Activated T-helper 1 cell treated with anti-CD3 and anti-CD28 coated beads, Interleukin-12 subunit alpha, Interleukin-12 subunit beta, Interleukin-2, Interleukin-4 antibody, amounts not matched to agents 30 ng/mL and 10 ng/mL and 1 ng/mL, durations not matched to agents 14 hours and 24 hours and 36 hours (primary cell): ENCODE data around the gene IFT27. TPM values are rescaled to one million over a fixed set of nuclear protein-coding genes. Genes with fewer than 3 reads are reported as not detected.

Experiments
- DNase-seq: peaks from one replicate; pipeline ENCODE4 v3.0.0; 2021; ENCODE audit warnings: low spot score
- H3K27ac Mint-ChIP-seq: one replicate; pipeline ENCODE4 v1.8.0; 2021; ENCODE audit warnings: mild to moderate bottlenecking, mixed read lengths
- H3K27me3 Mint-ChIP-seq: one replicate; pipeline ENCODE4 v1.8.0; 2022; ENCODE audit warnings: mild to moderate bottlenecking, moderate library complexity, mixed read lengths; ENCODE audit not compliant: insufficient read depth
- H3K36me3 Mint-ChIP-seq: one replicate; pipeline ENCODE4 v1.8.0; 2021; ENCODE audit warnings: low read depth, mixed read lengths
- H3K4me1 Mint-ChIP-seq: one replicate; pipeline ENCODE4 v1.8.0; 2021; ENCODE audit warnings: low read depth, mixed read lengths
- H3K4me3 Mint-ChIP-seq: one replicate; pipeline ENCODE4 v1.8.0; 2021; ENCODE audit warnings: mild to moderate bottlenecking, moderate library complexity, mixed read lengths
- H3K9me3 Mint-ChIP-seq: one replicate; pipeline ENCODE4 v1.8.0; 2021; ENCODE audit warnings: mixed read lengths
- intact Hi-C: fragments of 100-400 bp; cut with micrococcal nuclease; formaldehyde crosslinking; loops from one replicate; pipeline ENCODE4 v1.15.1; 2024
- total RNA-seq: library from RNA; stranded (reverse); gene quantifications from 2 replicates; pipeline ENCODE4 v1.2.3, GENCODE V29; 2022

The IFT27 gene
- total RNA-seq, 1 donor from 2014 or later: 26.0 TPM

DNA sequence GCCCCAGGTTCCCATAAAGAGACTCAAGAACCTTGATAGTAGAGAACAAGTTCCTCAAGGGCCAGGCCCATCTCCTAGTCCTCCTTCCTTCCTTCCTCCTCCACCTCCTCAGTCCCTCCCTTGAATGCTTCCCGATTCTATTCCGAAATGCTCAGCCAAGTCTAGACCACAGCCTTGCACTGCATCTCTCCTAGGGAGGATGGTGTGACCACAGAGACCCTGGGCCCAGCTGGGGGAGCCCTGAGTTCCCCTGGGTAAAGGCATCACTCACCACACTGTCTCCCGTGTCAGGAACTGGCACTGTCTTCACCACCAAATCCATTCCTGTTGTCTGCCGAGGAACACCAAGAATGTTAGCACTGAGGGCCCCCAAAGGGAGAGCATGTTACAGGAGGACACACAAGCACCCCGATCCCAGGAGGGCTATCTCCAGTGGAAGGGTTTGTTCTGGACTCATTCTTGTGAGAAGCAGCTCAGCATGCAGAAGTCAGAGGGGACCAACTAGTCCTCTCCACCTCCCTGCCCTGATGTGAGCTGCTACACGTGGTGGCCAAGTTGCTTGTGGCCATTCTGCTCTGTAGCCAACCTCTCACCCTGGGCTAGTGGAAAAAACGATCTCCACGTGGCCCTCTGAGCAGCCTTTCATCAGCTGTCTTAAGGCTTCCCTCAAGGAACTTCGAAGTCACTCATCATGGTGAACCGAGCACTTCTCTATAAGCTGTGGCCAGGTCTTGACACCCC, 8.7 kb downstream of the IFT27 start:
- no peaks in the 10 kb centered on the region for H3K4me1 Mint-ChIP-seq
- H3K27ac Mint-ChIP-seq: no peak overlapping the region
- H3K9me3 Mint-ChIP-seq: no peaks in the 10 kb centered on the region
- H3K36me3 Mint-ChIP-seq: peaks cover 4% of the 10 kb centered on the region
- intact Hi-C loops: no loop called here
- H3K4me3 Mint-ChIP-seq: no peak overlapping the region
- no peak for DNase-seq
- H3K27me3 Mint-ChIP-seq: no peaks in the 10 kb centered on the region

DNA sequence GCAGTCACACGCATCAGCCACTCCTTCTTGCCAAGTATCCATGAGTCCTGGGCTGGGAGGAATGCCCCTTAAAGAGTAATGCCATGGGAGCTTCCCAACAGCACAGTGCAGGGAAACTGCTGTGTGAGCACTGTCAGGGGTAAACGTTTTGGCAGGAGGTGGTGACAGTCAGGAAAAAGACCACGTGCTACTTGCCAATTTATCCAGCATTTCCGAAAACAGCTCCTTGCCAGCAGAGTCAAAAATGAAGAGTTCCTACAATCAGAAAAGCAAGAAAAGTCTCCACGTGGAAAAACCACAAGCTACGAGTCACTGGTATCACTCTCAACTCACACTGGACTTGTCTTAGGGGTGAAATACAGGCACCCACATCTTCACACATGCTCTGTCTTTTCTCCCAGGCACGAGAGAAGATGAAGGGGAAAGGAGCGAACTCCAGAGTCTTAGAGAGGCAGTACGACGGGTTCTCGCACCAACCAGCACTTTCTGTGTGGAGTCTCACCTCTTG, 9.9 kb downstream of the IFT27 start:
- intact Hi-C loops: no loop called here
- Mint-ChIP-seq H3K4me1 (no peaks in the 10 kb centered on the region), H3K9me3 (no peaks in the 10 kb centered on the region), H3K27me3 (no peaks in the 10 kb centered on the region), H3K27ac (no peak overlapping the region), H3K4me3 (no peak overlapping the region), H3K36me3 (peaks cover 4% of the 10 kb centered on the region)
- no peak for DNase-seq

DNA sequence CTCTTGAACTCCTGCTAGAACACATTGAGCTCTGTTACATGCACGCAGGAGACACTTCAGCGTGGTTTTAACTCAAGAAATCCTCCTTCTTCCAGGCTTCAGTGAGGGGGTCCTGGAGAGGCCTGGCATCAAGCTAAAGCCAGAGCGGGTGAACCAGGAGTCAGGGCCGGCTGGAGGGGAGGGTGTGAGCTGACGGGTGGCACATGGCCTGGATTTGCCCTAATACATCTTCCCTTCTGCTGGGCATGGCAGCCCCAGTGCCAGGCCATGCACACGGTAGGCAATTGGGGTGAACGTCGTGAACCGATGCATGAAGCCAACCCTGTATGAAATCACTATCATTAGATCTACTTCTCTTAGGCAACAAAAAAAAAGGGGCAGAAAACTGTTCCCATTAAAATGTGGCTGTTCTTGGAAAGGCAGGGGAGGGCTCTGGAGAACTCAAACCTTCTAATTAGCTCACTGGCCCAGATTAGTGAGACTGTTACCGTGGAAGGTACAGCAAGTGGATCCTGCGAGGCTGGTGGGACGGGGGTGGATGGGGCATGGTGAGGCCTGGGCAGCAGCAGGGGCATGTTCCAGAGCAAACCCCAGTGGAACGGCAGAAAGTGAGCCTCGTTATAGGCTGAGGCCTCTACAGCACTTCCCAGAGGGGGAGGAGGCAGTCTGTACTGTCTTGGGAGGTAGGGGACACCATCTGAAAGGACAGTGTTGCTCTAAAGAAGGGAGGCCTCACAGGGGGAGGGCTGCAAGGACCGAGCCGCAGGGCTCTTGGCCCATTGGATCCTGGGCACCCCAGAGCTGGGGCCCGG, 10.6 kb downstream of the IFT27 start:
- Mint-ChIP-seq H3K27ac (no peak overlapping the region), H3K4me1 (no peaks in the 10 kb centered on the region), H3K27me3 (no peaks in the 10 kb centered on the region), H3K36me3 (peaks cover 4% of the 10 kb centered on the region), H3K4me3 (no peak overlapping the region), H3K9me3 (no peaks in the 10 kb centered on the region)
- intact Hi-C loops: no loop called here
- DNase-seq: no peak

DNA sequence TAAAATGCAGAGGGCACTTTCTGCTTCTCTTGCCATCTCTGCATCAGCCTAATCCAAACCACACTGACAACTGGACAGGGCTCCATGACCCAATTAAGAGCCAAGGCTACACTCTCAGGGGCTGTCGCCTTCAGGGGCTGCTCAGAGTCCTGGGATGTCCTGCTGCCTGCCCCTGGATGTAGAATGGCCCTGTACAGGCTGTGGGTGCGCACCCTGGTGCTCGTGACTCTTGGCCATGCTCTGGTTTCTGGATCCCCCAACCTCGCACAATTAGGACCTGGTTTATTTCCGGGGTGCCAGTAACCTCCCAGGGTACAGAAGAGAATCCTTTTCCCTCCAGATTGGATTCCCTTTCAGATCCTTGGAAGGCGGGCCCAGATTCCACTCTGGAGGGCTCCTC, 11.3 kb downstream of the IFT27 start:
- Mint-ChIP-seq H3K36me3 (peaks cover 4% of the 10 kb centered on the region), H3K9me3 (no peaks in the 10 kb centered on the region), H3K4me3 (no peak overlapping the region), H3K27me3 (no peaks in the 10 kb centered on the region), H3K4me1 (no peaks in the 10 kb centered on the region), H3K27ac (no peak overlapping the region)
- intact Hi-C loops: no loop called here
- DNase-seq: no peak

DNA sequence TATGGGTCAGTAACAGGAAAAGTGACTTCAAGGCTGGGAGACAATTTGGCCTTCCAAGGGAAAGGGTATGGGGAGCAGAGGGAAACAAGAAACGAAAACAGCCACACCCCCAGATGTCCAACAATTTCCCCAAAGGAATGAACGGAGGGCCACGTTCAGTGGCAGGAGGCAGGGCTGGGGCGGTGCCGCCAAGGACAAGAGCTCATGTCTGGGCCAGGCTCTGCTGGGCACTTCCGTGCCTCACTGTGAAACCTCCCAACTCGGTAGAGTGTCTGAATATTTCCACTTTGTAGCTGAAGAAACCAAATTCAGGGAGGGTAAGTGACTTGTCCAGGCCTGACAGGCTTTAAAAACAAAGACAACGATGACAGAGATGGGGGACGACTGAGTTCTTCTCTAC, 11.9 kb downstream of the IFT27 start:
- intact Hi-C loops: no loop called here
- Mint-ChIP-seq H3K27ac (no peak overlapping the region), H3K36me3 (peaks cover 4% of the 10 kb centered on the region), H3K9me3 (no peaks in the 10 kb centered on the region), H3K4me1 (no peaks in the 10 kb centered on the region), H3K4me3 (no peak overlapping the region), H3K27me3 (no peaks in the 10 kb centered on the region)
- no peak for DNase-seq

DNA sequence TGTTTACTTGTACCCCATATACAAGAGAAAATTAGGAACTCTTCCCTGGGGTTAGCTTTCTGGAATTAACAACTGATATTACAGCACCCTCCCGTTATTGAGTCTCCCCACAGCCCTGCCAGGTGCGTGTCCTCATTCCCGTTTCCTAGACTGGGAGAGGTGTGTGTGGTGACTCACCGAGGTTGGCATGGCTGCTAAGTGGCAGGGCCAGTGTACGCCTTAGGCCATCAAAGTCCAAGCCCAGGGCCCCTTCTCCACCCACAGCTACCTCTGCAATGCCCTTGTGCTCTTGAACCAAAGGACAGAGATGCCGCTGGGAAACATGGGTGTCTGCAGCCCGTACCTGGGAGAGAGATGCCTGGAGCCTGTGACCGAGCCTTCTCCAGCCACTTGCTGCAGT, 12.3 kb downstream of the IFT27 start:
- Mint-ChIP-seq H3K9me3 (no peaks in the 10 kb centered on the region), H3K4me1 (no peaks in the 10 kb centered on the region), H3K36me3 (peaks cover 4% of the 10 kb centered on the region), H3K27me3 (no peaks in the 10 kb centered on the region), H3K27ac (no peak overlapping the region), H3K4me3 (no peak overlapping the region)
- no peak for DNase-seq
- intact Hi-C loops: no loop called here

DNA sequence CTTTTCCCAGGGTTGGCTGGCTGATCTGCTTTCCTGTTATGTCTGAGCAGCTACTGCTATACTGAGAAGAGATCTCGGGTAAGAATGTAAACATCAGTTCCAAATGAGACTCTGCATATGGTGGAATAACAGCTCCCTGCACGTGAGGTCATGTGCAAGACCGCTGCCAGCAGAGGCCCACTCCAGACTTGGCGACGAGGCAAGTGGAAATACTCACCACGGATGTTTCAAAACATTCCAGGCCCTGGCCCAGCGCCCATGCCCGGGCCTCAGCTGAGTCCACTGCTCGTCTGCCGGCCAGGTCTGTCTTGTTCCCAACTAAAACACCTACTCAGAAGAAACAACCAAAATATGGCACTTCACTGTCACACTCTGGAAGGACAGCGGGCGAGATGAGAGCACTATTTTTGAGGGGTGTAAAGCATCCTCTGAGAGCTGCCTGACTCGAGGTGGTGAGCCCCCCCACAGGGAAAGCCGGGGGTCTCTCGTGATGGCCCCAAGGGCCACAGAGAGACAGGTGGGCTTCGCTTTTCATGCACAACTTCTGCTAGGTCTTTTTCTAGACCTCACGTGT, 13.1 kb downstream of the IFT27 start:
- Mint-ChIP-seq H3K4me1 (no peaks in the 10 kb centered on the region), H3K4me3 (no peak overlapping the region), H3K36me3 (peaks cover 4% of the 10 kb centered on the region), H3K27me3 (no peaks in the 10 kb centered on the region), H3K9me3 (no peaks in the 10 kb centered on the region), H3K27ac (no peak overlapping the region)
- no peak for DNase-seq
- intact Hi-C loops: no loop called here

DNA sequence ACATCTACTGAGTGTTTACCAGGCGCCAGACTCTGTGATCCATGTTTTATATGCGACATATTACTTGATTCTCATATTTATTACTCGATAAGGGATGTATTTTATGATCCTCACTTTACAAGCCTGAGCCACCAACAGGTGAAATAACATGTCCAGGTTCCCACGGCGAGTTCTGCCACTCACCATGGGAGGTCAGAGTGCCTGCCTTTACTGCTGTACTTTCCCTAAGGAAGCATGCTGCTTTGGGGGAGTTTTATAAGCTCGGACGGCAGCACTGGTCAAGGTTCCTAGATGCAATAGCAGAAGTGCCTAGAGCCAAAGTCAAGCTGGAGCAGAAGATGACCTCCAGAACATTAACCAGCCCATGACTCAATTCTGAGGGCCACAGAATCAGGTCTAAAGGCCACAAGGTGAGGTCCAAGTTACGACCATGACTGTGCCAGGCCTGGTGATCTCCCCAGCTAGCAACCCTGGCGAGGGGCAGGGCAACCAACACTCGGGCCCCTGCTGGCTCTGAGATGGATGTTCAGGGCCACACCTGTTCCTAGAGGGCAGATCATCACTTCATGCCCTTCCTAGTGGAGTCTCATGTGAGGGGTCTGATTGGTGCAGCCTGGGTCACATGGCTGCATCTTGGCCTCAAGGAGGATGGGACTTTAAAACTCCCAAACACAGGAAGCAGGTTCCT, 14.2 kb downstream of the IFT27 start:
- peaks cover 4% of the 10 kb centered on the region for H3K36me3 Mint-ChIP-seq
- no peaks in the 10 kb centered on the region for H3K4me1 Mint-ChIP-seq
- H3K4me3 Mint-ChIP-seq: no peak overlapping the region
- H3K27me3 Mint-ChIP-seq: no peaks in the 10 kb centered on the region
- intact Hi-C loops: no loop called here
- H3K9me3 Mint-ChIP-seq: no peaks in the 10 kb centered on the region
- no peak for DNase-seq
- no peak overlapping the region for H3K27ac Mint-ChIP-seq

DNA sequence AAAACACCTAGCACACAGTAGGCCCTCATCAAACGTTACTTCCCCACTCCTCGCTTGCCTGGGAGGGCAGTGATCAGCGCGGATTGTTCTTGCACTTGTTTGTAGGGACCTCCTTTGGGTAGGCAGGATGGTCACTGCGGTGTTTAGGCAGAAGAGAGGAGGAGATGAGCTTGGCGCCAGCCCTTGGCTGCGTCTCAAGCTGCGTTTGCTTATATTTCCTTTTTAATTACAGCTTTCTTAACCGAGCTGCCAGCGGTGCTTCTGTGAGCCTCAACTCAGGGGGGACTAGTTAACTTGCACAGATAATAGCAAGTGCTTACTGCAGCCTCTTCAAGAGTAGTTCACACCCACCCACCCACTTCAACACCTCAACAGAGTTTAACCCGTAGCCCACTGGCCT, 15.1 kb downstream of the IFT27 start:
- Mint-ChIP-seq H3K4me3 (no peak overlapping the region), H3K36me3 (peaks cover 4% of the 10 kb centered on the region), H3K4me1 (no peaks in the 10 kb centered on the region), H3K27me3 (no peaks in the 10 kb centered on the region), H3K9me3 (no peaks in the 10 kb centered on the region), H3K27ac (no peak overlapping the region)
- no peak for DNase-seq
- intact Hi-C loops: no loop called here

DNA sequence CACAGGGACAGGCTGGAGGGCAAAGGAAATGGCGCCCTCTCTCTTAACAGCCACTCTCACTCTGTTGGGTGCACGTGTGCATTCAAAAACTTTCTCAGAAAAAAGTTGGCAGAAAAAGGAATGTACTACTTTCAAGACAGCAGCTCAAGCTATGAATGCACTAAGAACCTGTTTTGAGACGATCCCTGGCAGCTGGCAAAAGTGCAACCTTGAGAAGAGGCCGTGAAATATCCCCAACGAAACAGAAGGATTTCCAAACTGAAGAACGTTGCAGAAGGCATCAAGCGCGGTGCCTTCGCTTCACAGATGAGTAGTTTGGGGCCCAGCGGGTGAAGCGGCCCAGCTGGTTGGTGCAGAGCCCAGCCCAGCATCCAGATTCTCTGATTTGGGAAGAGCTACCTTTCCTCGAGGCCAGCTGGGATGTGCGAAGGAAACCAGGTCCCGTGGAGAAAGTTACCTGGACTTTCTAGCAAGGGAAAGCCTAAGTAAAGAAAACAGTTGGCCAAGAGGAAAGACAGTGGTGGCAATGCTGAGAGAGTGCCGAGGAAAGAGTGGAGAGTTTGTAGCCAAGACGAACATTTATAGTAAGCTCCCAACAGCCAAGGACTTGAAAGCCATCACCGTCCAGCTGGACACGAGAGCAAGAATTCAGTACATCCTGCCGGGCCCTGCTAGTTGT, 16.3 kb downstream of the IFT27 start:
- intact Hi-C loops: no loop called here
- Mint-ChIP-seq H3K4me3 (no peak overlapping the region), H3K4me1 (no peaks in the 10 kb centered on the region), H3K27ac (no peak overlapping the region), H3K9me3 (no peaks in the 10 kb centered on the region), H3K36me3 (peaks cover 4% of the 10 kb centered on the region), H3K27me3 (peaks cover 3% of the 10 kb centered on the region)
- no peak for DNase-seq

DNA sequence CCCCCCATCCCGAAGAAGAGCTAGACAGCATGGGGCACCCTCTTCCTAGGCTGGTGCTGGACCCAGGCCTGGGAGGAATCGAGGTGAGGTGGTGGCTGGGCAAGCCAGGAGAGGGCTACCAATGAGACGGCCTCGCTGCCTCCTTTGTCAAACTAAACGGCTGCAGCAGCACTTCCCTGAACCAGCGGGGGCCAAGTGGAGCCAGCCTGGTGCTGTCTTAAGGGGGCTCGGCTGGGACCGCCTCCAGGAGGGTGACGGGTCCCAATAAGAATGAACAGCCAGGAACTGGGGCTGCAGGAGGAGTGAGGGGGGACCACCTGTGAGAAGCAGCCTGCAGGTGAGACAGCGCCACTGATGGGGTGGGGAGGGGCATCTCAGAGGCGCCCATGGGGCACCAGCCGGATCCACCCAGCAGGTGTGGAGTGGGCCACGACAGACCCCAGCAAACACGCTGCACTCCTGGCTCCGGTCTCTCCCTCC, 17.1 kb downstream of the IFT27 start:
- H3K4me3 Mint-ChIP-seq: no peak overlapping the region
- DNase-seq: no peak
- H3K27me3 Mint-ChIP-seq: peaks cover 4% of the 10 kb centered on the region
- H3K27ac Mint-ChIP-seq: no peak overlapping the region
- H3K36me3 Mint-ChIP-seq: peaks cover 4% of the 10 kb centered on the region
- no peaks in the 10 kb centered on the region for H3K4me1 Mint-ChIP-seq
- no peaks in the 10 kb centered on the region for H3K9me3 Mint-ChIP-seq
- intact Hi-C loops: loop anchor here (1.0 kb wide), 1 partner anchor 285 kb away; no protein-coding TSS in a partner anchor

DNA sequence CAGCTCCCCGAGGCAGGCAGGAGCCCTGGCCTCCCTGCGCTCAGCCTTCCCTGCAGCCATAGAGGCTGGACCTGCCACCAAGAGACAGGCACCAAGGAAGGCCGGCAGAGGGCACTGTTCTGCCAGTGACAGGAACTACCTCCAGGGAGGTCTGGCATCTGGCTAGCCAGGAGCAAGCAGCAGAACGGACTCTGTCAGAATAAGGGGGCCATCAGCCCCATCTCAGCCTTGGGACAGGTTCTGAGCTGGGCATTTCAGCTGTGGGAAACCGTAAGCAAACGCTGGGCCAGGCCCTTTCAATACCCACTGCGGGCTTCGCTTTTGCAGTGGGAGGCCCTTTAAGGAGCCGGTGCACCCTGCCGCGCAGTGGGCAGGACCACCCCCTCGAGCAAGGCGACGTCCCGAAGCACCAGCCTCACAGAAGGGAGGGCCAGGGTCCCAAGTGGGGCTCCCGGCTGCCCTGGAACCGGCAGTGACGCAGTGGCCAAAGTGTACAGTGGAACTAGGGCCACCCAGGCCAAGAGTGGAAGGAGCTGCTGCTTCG, 18.2 kb downstream of the IFT27 start:
- peaks cover 8% of the 10 kb centered on the region for H3K27me3 Mint-ChIP-seq
- H3K36me3 Mint-ChIP-seq: peaks cover 2% of the 10 kb centered on the region
- intact Hi-C loops: loop anchor here (1.0 kb wide), 4 partner anchors 17 to 287 kb away; no protein-coding TSS in a partner anchor
- peak; percentile 63 for DNase-seq
- no peak overlapping the region for H3K4me3 Mint-ChIP-seq
- no peaks in the 10 kb centered on the region for H3K4me1 Mint-ChIP-seq
- no peaks in the 10 kb centered on the region for H3K9me3 Mint-ChIP-seq
- no peak overlapping the region for H3K27ac Mint-ChIP-seq
